K562 (cell line): ENCODE results near the gene CCR2. TPM values are rescaled to one million over a fixed set of nuclear protein-coding genes. Genes with fewer than 3 reads are reported as not detected.

Source experiments
- DNMT1 ChIP-seq: fragments of 450-650 bp; IDR thresholded peaks from 2 replicates; pipeline ENCODE4 v1.6.1; 2016; ENCODE audit warnings: antibody characterized with exemption, mild to moderate bottlenecking
- HOXB6 ChIP-seq: fragments of 250-450 bp; sonication (Bioruptor Pico); IDR thresholded peaks from 2 replicates; pipeline ENCODE4 v1.5.1; 2022; ENCODE audit warnings: mild to moderate bottlenecking, borderline replicate concordance
- ILK ChIP-seq: fragments of 450-650 bp; IDR thresholded peaks from 2 replicates; pipeline ENCODE4 v1.6.1; 2016; ENCODE audit warnings: missing genetic modification characterization, low read depth, mild to moderate bottlenecking, missing compliant biosample characterization, moderate library complexity, borderline replicate concordance
- MBD2 ChIP-seq: sonication (generic); IDR thresholded peaks from 2 replicates; pipeline ENCODE4 v1.6.1; 2016; ENCODE audit warnings: low read depth, borderline replicate concordance
- MXD1 ChIP-seq: fragments of 250-450 bp; sonication (Bioruptor Pico); IDR thresholded peaks from 2 replicates; pipeline ENCODE4 v1.8.0; 2021; ENCODE audit warnings: borderline replicate concordance, mild to moderate bottlenecking, moderate library complexity; ENCODE audit not compliant: poor library complexity, severe bottlenecking
- NEUROD1 ChIP-seq: fragments of 150-350 bp; IDR thresholded peaks from 2 replicates; pipeline ENCODE4 v1.6.1; 2014; ENCODE audit warnings: borderline replicate concordance, low read length, low read depth; ENCODE audit not compliant: partially characterized antibody
- PRPF4 ChIP-seq: fragments of 200-400 bp; formaldehyde crosslinking; IDR thresholded peaks from one replicate; pipeline ENCODE4 v1.6.1; 2017; ENCODE audit warnings: low read length, low read depth, mild to moderate bottlenecking; ENCODE audit not compliant: insufficient read depth, poor library complexity, severe bottlenecking
- SIRT6 ChIP-seq: IDR thresholded peaks from one replicate; pipeline ENCODE4 v1.6.1; 2012; ENCODE audit warnings: low read depth, mild to moderate bottlenecking, control low read depth, inconsistent platforms, low read length, moderate library complexity
- SRSF3 ChIP-seq: fragments of 200-400 bp; formaldehyde crosslinking; IDR thresholded peaks from 2 replicates; pipeline ENCODE4 v1.6.1; 2016; ENCODE audit warnings: mild to moderate bottlenecking, low read length, moderate library complexity; ENCODE audit not compliant: insufficient read depth
- ZBTB40 ChIP-seq, 2 experiments: fragments of 450-650 bp in 1 of 2; sonication (generic) in 1 of 2; formaldehyde crosslinking in 1 of 2; IDR thresholded peaks; 2 replicates each; pipeline versions ENCODE4 v1.7.1 to v1.9.0; 2016 to 2022; ENCODE audit warnings: inconsistent platforms in 1 of 2, mild to moderate bottlenecking in 1 of 2, missing genetic modification reagents in 1 of 2
- ZNF174 ChIP-seq: fragments of 250-450 bp; sonication (Bioruptor Pico); IDR thresholded peaks from 2 replicates; pipeline ENCODE4 v1.4.0; 2020; ENCODE audit warnings: mild to moderate bottlenecking
- ZNF586 ChIP-seq: fragments of 450-650 bp; formaldehyde crosslinking; conservative IDR thresholded peaks from 2 replicates; pipeline ENCODE4 v1.4.0; 2020; ENCODE audit warnings: mild to moderate bottlenecking, moderate library complexity
- polyA plus RNA-seq, 8 experiments: library from polyadenylated mRNA; depleted of rRNA in 4 of 8; stranded (reverse) in 5 of 8; unstranded in 3 of 8; fragments of >200 nt; fragmentation: Nextera tagmentation in 2 of 8; fragmentation: Illumina TruSeq in 1 of 8; extraction: Ambion mirVana in 2 of 8; extraction: Trizol in 1 of 8; gene quantifications; 2 replicates each; pipeline versions ENCODE4 v1.2.1 to v1.2.3, GENCODE V29; 2011 to 2014; ENCODE audit warnings: inconsistent platforms in 1 of 8, missing spikeins in 1 of 8
- total RNA-seq, 7 experiments: library from RNA; depleted of rRNA in 6 of 7; stranded (reverse); fragments of >200 nt in 6 of 7; fragmentation: Illumina TruSeq in 2 of 7; extraction: Trizol in 2 of 7; gene quantifications; 2 replicates each; pipeline versions ENCODE4 v1.2.1 to v1.2.3, GENCODE V29; 2011 to 2021; ENCODE audit warnings: low replicate concordance in 1 of 7

CCR2 gene
- total and polyA plus RNA-seq, 9 of the 15 experiments (the other 6 are each of a cell fraction or from before 2014, with no cell fraction given): not detected

- TF ChIP-seq ZBTB40 (IDR thresholded peaks at IDR 0.05) (no peak), ZBTB40 (CRISPR knock-in tag; IDR thresholded peaks at IDR 0.05) (no peak), SIRT6 (no peak), ILK (tag) (no peak), HOXB6 (no peak), MBD2 (no peak), NEUROD1 (no peak), ZNF586 (CRISPR knock-in tag) (no peak), DNMT1 (no peak), SRSF3 (no peak), ZNF174 (CRISPR knock-in tag) (no peak), MXD1 (CRISPR knock-in tag) (no peak), PRPF4 (no peak)
- TF ChIP-seq, all 486 proteins: peak for 0
These were observed 56.0 kb downstream of the CCR2 start (continued) for GRCh38 chr3:46409739-46410489.
